PC-9 (cell line): ENCODE results near the gene ZNF384.

Experiments used
- EZH2 ChIP-seq: fragments of 200-600 bp; sonication (generic); IDR thresholded peaks from 2 replicates; pipeline ENCODE4 v1.8.0; 2017; ENCODE audit warnings: antibody characterized with exemption, low read depth
- TF ChIP-seq, protein P1 (sequence below): fragments of 200-600 bp; sonication (generic); conservative IDR thresholded peaks from 2 replicates; pipeline ENCODE4 v1.6.1; 2017; ENCODE audit warnings: mixed run types, antibody characterized with exemption, mild to moderate bottlenecking, moderate library complexity

DNA sequence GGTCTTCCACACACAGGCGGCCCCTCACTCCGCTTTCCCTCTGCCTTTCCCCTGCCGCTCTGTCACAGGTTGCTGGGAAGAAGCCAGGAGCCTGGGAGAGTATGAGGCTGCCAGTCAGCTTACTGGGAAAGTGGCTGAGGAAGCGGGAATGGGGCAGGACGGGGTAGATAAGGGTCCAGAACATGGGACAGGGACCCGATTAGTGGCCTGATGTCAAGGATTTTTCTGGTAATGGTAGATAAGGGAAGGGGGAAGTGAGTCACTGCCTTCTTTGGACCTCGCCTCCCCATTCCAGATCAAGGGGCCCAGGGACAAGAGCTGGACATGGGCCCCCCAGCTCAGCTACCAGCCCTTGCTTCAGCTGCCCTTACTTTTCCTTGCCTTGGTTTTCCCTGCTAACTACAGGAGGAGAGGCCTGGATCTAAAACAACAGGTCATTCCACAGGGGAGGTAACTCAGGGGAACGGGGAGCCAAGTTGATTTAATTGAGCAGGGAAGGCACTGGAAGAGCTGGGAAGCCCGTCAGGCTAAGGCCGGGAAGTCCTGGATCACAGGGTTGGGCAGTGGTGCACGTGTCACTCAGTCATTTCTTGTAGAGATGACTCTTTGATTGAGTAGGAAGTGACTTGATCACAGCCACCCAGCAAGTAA, 49.9 kb downstream of the ZNF384 start:
- TF ChIP-seq, protein P1, sequence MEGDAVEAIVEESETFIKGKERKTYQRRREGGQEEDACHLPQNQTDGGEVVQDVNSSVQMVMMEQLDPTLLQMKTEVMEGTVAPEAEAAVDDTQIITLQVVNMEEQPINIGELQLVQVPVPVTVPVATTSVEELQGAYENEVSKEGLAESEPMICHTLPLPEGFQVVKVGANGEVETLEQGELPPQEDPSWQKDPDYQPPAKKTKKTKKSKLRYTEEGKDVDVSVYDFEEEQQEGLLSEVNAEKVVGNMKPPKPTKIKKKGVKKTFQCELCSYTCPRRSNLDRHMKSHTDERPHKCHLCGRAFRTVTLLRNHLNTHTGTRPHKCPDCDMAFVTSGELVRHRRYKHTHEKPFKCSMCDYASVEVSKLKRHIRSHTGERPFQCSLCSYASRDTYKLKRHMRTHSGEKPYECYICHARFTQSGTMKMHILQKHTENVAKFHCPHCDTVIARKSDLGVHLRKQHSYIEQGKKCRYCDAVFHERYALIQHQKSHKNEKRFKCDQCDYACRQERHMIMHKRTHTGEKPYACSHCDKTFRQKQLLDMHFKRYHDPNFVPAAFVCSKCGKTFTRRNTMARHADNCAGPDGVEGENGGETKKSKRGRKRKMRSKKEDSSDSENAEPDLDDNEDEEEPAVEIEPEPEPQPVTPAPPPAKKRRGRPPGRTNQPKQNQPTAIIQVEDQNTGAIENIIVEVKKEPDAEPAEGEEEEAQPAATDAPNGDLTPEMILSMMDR, result no peak
- no peak for TF ChIP-seq EZH2
